WTC11 (cell line): ENCODE data around the gene TRUB1. TPM values are rescaled to one million over a fixed set of nuclear protein-coding genes. Genes with fewer than 3 reads are reported as not detected.

ENCODE experiments used
- ATAC-seq: fragments of 200-7000 bp; cut with Tn5 transposase; 2 replicates; pipeline ENCODE4 v1.10.0; 2021; ENCODE audit warnings: mild to moderate bottlenecking, moderate library complexity
- CTCF ChIA-PET: fragments of 300-600 bp; sonication (Branson Sonifier 250); formaldehyde crosslinking; loops from one replicate; lab custom pipeline; 2021; ENCODE audit warnings: antibody characterized with exemption; lab: Charles Lee
- POLR2A ChIA-PET: fragments of 350-600 bp; sonication (Branson Sonifier 250); formaldehyde crosslinking; loops from one replicate; lab custom pipeline; 2021; ENCODE audit warnings: antibody characterized with exemption; lab: Charles Lee
- DNase-seq: peaks from one replicate; pipeline ENCODE4 v3.0.0; 2021; ENCODE audit warnings: low spot score
- H3K27ac Mint-ChIP-seq: 2 replicates; pipeline ENCODE4 v1.8.0; 2021; ENCODE audit warnings: mixed read lengths
- H3K27me3 Mint-ChIP-seq: 2 replicates; pipeline ENCODE4 v1.8.0; 2021; ENCODE audit warnings: low read depth, mild to moderate bottlenecking, moderate library complexity, mixed read lengths
- H3K36me3 Mint-ChIP-seq: 2 replicates; pipeline ENCODE4 v1.8.0; 2021; ENCODE audit warnings: mixed read lengths
- H3K4me1 Mint-ChIP-seq: 2 replicates; pipeline ENCODE4 v1.8.0; 2022; ENCODE audit warnings: mixed read lengths
- H3K4me3 Mint-ChIP-seq: 2 replicates; pipeline ENCODE4 v1.8.0; 2021; ENCODE audit warnings: mild to moderate bottlenecking, moderate library complexity, mixed read lengths
- H3K9me3 Mint-ChIP-seq: 2 replicates; pipeline ENCODE4 v1.8.0; 2021; ENCODE audit warnings: mixed read lengths
- CREB1 ChIP-seq: sonication (generic); formaldehyde crosslinking; IDR thresholded peaks from 2 replicates; pipeline ENCODE4 v1.8.0; 2023; ENCODE audit warnings: mild to moderate bottlenecking, missing genetic modification reagents
- ELF4 ChIP-seq: sonication (generic); formaldehyde crosslinking; IDR thresholded peaks from 2 replicates; pipeline ENCODE4 v1.8.1; 2022; ENCODE audit warnings: low read depth, mild to moderate bottlenecking, moderate library complexity, missing genetic modification reagents
- ESRRA ChIP-seq: sonication (generic); formaldehyde crosslinking; IDR thresholded peaks from 2 replicates; pipeline ENCODE4 v1.8.1; 2022; ENCODE audit warnings: mild to moderate bottlenecking, missing genetic modification reagents, borderline replicate concordance
- FOXJ3 ChIP-seq: sonication (generic); formaldehyde crosslinking; IDR thresholded peaks from 2 replicates; pipeline ENCODE4 v1.9.0; 2021; ENCODE audit warnings: missing genetic modification reagents, mild to moderate bottlenecking, borderline replicate concordance
- FOXK1 ChIP-seq: sonication (generic); formaldehyde crosslinking; IDR thresholded peaks from 2 replicates; pipeline ENCODE4 v1.8.0; 2022; ENCODE audit warnings: mild to moderate bottlenecking, moderate library complexity, missing genetic modification reagents
- FOXP1 ChIP-seq: sonication (generic); formaldehyde crosslinking; IDR thresholded peaks from 2 replicates; pipeline ENCODE4 v1.8.0; 2022; ENCODE audit warnings: missing genetic modification reagents, mild to moderate bottlenecking, moderate library complexity, borderline replicate concordance
- GRHL2 ChIP-seq: fragments of 250-450 bp; sonication (Bioruptor Pico); IDR thresholded peaks from 2 replicates; pipeline ENCODE4 v1.8.0; 2022; ENCODE audit warnings: mild to moderate bottlenecking, moderate library complexity; ENCODE audit not compliant: insufficient replicate concordance, severe bottlenecking
- HMGA2 ChIP-seq: fragments of 250-450 bp; sonication (Bioruptor Pico); IDR thresholded peaks from 2 replicates; pipeline ENCODE4 v1.4.0; 2021; ENCODE audit warnings: mild to moderate bottlenecking, moderate library complexity
- JUN ChIP-seq: sonication (generic); formaldehyde crosslinking; IDR thresholded peaks from 2 replicates; pipeline ENCODE4 v1.8.0; 2023; ENCODE audit warnings: mild to moderate bottlenecking, missing genetic modification reagents
- MYBL2 ChIP-seq: sonication (generic); formaldehyde crosslinking; IDR thresholded peaks from 2 replicates; pipeline ENCODE4 v1.8.1; 2023; ENCODE audit warnings: mild to moderate bottlenecking, moderate library complexity, missing genetic modification reagents
- PRRX2 ChIP-seq: fragments of 250-450 bp; sonication (Bioruptor Pico); IDR thresholded peaks from 2 replicates; pipeline ENCODE4 v1.8.0; 2021; ENCODE audit warnings: mild to moderate bottlenecking
- RORB ChIP-seq: fragments of 250-450 bp; sonication (Bioruptor Pico); IDR thresholded peaks from 2 replicates; pipeline ENCODE4 v1.9.0; 2021; ENCODE audit warnings: mild to moderate bottlenecking
- TCF7 ChIP-seq: sonication (generic); formaldehyde crosslinking; IDR thresholded peaks from 2 replicates; pipeline ENCODE4 v1.8.0; 2022; ENCODE audit warnings: mild to moderate bottlenecking, low read depth, missing genetic modification reagents, moderate library complexity
- TP53 ChIP-seq: sonication (generic); formaldehyde crosslinking; IDR thresholded peaks from 2 replicates; pipeline ENCODE4 v1.8.1; 2023; ENCODE audit warnings: mild to moderate bottlenecking, missing genetic modification reagents
- ZNF121 ChIP-seq: sonication (generic); formaldehyde crosslinking; IDR thresholded peaks from 2 replicates; pipeline ENCODE4 v1.8.0; 2023; ENCODE audit warnings: missing genetic modification reagents
- ZNF138 ChIP-seq: sonication (generic); formaldehyde crosslinking; conservative IDR thresholded peaks from 2 replicates; pipeline ENCODE4 v1.8.1; 2022; ENCODE audit warnings: mild to moderate bottlenecking, moderate library complexity, missing genetic modification reagents
- ZNF219 ChIP-seq: sonication (generic); formaldehyde crosslinking; IDR thresholded peaks from 2 replicates; pipeline ENCODE4 v1.8.0; 2023; ENCODE audit warnings: missing genetic modification reagents, mild to moderate bottlenecking, borderline replicate concordance
- ZNF396 ChIP-seq: fragments of 250-450 bp; sonication (Bioruptor Pico); IDR thresholded peaks from 2 replicates; pipeline ENCODE4 v1.8.0; 2021; ENCODE audit warnings: mild to moderate bottlenecking, moderate library complexity, borderline replicate concordance
- ZNF416 ChIP-seq: fragments of 250-450 bp; sonication (Bioruptor Pico); IDR thresholded peaks from 2 replicates; pipeline ENCODE4 v1.9.0; 2021; ENCODE audit warnings: mild to moderate bottlenecking, inconsistent platforms
- total RNA-seq: library from RNA; stranded (reverse); gene quantifications from 3 replicates; pipeline ENCODE4 v1.2.3, GENCODE V29; 2021
- TF ChIP-seq, protein P1 (sequence below): fragments of 250-450 bp; sonication (Bioruptor Pico); IDR thresholded peaks from 2 replicates; pipeline ENCODE4 v2.1.2; 2022; ENCODE audit warnings: mild to moderate bottlenecking, moderate library complexity
- TF ChIP-seq, protein P2 (sequence below): sonication (generic); formaldehyde crosslinking; IDR thresholded peaks from 2 replicates; pipeline ENCODE4 v1.8.1; 2023; ENCODE audit warnings: mild to moderate bottlenecking, missing genetic modification reagents, moderate library complexity
- TF ChIP-seq, protein P3 (sequence below): sonication (generic); formaldehyde crosslinking; IDR thresholded peaks from 2 replicates; pipeline ENCODE4 v1.8.1; 2022; ENCODE audit warnings: low read depth, missing genetic modification reagents, borderline replicate concordance
- TF ChIP-seq, protein P4 (sequence below): sonication (generic); formaldehyde crosslinking; IDR thresholded peaks from 2 replicates; pipeline ENCODE4 v1.8.0; 2022; ENCODE audit warnings: mild to moderate bottlenecking, missing genetic modification reagents
- TF ChIP-seq, protein P5 (sequence below): sonication (generic); formaldehyde crosslinking; IDR thresholded peaks from 2 replicates; pipeline ENCODE4 v1.8.0; 2022; ENCODE audit warnings: mild to moderate bottlenecking, missing genetic modification reagents
- TF ChIP-seq, protein P6 (sequence below): sonication (generic); formaldehyde crosslinking; IDR thresholded peaks from 2 replicates; pipeline ENCODE4 v1.8.0; 2022; ENCODE audit warnings: mild to moderate bottlenecking, missing genetic modification reagents

TRUB1 gene
- total RNA-seq, 1 experiment from 2014 or later, result 27.8 TPM

DNA sequence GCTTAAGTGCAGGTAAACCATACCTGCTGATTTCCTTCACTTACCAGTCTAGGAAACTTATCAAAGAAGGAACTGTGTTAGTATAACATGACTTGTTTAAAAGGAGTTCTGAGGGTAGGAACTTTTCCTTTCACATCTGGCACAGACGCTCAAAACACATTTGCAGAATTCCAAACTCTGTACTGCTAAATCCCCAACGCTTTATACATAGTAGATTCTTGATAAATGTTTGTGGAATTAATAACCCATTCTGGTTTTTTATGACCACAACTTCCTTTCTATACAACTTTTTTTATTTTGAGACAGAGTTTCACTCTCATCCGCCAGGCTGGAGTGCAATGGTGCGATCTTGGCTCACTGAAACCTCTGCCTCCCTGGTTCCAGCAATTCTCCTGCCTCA lies 7.7 kb upstream of the TRUB1 start:
- DNase-seq (no peak), ATAC-seq (no peak)
- H3K4me1 Mint-ChIP-seq, result no peaks in the 10 kb centered on the region
- H3K9me3 Mint-ChIP-seq, result peaks cover 19% of the 10 kb centered on the region
- H3K27me3 Mint-ChIP-seq, result no peaks in the 10 kb centered on the region; the same call in 1 of the 2 replicates
- POLR2A ChIA-PET, result interaction anchor here (1.3 kb wide), 1 partner anchor 8 kb away, joined by 3 read pairs; the partner anchor contains the start of gene TRUB1
- peaks cover 6% of the 10 kb centered on the region for H3K36me3 Mint-ChIP-seq
- no peak for TF ChIP-seq ZNF416
- no peak for TF ChIP-seq GRHL2
- no peak for TF ChIP-seq JUN (CRISPR knock-in tag)
- no peak for TF ChIP-seq ZNF219 (CRISPR knock-in tag)
- no peak overlapping the region for H3K27ac Mint-ChIP-seq
- no peak overlapping the region for H3K4me3 Mint-ChIP-seq
- CTCF ChIA-PET, result no interaction called here

DNA sequence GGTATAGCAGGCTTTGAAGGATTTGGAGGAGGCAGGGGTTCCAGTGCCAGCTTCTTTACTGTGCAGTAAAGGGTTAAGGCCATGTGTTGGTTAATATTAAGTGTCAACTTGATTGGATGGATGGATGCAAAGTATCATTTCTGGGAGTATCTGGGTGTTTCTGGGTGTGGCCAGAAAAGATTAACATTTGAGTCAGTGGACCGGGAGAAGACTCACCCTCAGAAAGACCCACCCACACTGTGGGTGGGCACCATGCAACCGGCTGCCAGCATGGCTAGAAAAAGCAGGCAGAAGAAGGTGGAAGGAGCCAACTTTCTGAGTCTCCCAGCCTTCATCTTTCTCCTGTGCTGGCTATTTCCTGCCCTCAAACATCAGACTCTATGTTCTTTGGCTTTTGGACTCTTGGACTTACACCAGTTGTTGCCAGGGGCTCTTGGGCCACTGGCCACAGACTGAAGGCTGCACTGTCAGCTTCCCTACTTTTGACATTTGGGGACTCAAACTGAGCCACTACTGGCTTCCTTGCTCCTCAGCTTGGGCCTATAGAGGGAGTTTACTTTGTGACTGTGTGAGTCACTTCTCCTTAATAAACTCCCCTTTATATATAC lies 6.8 kb upstream of the TRUB1 start:
- H3K4me3 Mint-ChIP-seq, result no peak overlapping the region
- ATAC-seq, result no peak
- TF ChIP-seq TCF7 (CRISPR knock-in tag) (no peak), FOXJ3 (no peak), CREB1 (no peak), ZNF396 (CRISPR knock-in tag) (no peak), TP53 (CRISPR knock-in tag) (no peak), MYBL2 (CRISPR knock-in tag) (no peak), PRRX2 (CRISPR knock-in tag) (no peak), RORB (CRISPR knock-in tag) (no peak), ZNF219 (CRISPR knock-in tag) (no peak), FOXP1 (CRISPR knock-in tag) (no peak), ZNF121 (CRISPR knock-in tag) (no peak), ELF4 (CRISPR knock-in tag) (no peak)
- TF ChIP-seq, protein P1, sequence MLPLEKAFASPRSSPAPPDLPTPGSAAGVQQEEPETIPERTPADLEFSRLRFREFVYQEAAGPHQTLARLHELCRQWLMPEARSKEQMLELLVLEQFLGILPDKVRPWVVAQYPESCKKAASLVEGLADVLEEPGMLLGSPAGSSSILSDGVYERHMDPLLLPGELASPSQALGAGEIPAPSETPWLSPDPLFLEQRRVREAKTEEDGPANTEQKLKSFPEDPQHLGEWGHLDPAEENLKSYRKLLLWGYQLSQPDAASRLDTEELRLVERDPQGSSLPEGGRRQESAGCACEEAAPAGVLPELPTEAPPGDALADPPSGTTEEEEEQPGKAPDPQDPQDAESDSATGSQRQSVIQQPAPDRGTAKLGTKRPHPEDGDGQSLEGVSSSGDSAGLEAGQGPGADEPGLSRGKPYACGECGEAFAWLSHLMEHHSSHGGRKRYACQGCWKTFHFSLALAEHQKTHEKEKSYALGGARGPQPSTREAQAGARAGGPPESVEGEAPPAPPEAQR (CRISPR knock-in tag), result no peak
- TF ChIP-seq, protein P2, sequence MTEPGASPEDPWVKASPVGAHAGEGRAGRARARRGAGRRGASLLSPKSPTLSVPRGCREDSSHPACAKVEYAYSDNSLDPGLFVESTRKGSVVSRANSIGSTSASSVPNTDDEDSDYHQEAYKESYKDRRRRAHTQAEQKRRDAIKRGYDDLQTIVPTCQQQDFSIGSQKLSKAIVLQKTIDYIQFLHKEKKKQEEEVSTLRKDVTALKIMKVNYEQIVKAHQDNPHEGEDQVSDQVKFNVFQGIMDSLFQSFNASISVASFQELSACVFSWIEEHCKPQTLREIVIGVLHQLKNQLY (CRISPR knock-in tag), result no peak
- TF ChIP-seq, protein P3, sequence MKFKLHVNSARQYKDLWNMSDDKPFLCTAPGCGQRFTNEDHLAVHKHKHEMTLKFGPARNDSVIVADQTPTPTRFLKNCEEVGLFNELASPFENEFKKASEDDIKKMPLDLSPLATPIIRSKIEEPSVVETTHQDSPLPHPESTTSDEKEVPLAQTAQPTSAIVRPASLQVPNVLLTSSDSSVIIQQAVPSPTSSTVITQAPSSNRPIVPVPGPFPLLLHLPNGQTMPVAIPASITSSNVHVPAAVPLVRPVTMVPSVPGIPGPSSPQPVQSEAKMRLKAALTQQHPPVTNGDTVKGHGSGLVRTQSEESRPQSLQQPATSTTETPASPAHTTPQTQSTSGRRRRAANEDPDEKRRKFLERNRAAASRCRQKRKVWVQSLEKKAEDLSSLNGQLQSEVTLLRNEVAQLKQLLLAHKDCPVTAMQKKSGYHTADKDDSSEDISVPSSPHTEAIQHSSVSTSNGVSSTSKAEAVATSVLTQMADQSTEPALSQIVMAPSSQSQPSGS (CRISPR knock-in tag), result no peak
- TF ChIP-seq, protein P4, sequence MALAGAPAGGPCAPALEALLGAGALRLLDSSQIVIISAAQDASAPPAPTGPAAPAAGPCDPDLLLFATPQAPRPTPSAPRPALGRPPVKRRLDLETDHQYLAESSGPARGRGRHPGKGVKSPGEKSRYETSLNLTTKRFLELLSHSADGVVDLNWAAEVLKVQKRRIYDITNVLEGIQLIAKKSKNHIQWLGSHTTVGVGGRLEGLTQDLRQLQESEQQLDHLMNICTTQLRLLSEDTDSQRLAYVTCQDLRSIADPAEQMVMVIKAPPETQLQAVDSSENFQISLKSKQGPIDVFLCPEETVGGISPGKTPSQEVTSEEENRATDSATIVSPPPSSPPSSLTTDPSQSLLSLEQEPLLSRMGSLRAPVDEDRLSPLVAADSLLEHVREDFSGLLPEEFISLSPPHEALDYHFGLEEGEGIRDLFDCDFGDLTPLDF, result no peak
- TF ChIP-seq, all 79 proteins: peak for 0

DNA sequence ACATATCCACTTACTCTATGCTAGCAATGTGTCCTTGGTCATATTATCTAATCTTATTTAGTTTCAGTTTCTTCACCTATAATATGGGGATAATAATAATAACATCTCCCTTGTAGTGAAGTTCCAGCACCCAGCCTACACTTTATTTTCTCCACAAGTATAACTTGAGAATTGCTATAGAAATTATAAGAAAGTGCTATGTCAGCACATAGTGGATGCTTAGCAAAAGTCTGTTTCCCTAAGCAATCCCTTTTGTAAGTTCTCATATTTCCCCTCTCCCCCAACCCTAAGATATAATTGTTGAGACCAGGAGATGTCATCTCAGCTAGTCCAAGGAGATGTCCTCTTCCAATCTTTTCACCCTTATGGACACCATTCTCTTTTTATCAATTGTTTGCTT lies 5.8 kb upstream of the TRUB1 start:
- ChIA-PET CTCF (no interaction called here), POLR2A (no interaction called here)
- H3K27me3 Mint-ChIP-seq, result no peaks in the 10 kb centered on the region; the same call in 1 of the 2 replicates
- ATAC-seq (no peak), DNase-seq (no peak)
- H3K36me3 Mint-ChIP-seq, result peaks cover 6% of the 10 kb centered on the region
- H3K4me3 Mint-ChIP-seq, result no peak overlapping the region
- no peak overlapping the region for H3K27ac Mint-ChIP-seq
- H3K4me1 Mint-ChIP-seq, result no peaks in the 10 kb centered on the region
- H3K9me3 Mint-ChIP-seq, result peaks cover 19% of the 10 kb centered on the region
- TF ChIP-seq ZNF138 (CRISPR knock-in tag) (no peak), HMGA2 (CRISPR knock-in tag) (no peak), FOXK1 (CRISPR knock-in tag) (no peak), PRRX2 (CRISPR knock-in tag) (no peak), ESRRA (CRISPR knock-in tag) (no peak)
- TF ChIP-seq, protein P5, sequence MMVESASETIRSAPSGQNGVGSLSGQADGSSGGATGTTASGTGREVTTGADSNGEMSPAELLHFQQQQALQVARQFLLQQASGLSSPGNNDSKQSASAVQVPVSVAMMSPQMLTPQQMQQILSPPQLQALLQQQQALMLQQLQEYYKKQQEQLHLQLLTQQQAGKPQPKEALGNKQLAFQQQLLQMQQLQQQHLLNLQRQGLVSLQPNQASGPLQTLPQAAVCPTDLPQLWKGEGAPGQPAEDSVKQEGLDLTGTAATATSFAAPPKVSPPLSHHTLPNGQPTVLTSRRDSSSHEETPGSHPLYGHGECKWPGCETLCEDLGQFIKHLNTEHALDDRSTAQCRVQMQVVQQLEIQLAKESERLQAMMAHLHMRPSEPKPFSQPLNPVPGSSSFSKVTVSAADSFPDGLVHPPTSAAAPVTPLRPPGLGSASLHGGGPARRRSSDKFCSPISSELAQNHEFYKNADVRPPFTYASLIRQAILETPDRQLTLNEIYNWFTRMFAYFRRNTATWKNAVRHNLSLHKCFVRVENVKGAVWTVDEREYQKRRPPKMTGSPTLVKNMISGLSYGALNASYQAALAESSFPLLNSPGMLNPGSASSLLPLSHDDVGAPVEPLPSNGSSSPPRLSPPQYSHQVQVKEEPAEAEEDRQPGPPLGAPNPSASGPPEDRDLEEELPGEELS, result no peak
- TF ChIP-seq, protein P6, sequence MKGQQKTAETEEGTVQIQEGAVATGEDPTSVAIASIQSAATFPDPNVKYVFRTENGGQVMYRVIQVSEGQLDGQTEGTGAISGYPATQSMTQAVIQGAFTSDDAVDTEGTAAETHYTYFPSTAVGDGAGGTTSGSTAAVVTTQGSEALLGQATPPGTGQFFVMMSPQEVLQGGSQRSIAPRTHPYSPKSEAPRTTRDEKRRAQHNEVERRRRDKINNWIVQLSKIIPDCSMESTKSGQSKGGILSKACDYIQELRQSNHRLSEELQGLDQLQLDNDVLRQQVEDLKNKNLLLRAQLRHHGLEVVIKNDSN, result no peak
- TF ChIP-seq, protein P2 (CRISPR knock-in tag), result no peak

More for the DNA sequence above, 6.8 kb upstream of the TRUB1 start:
- Mint-ChIP-seq H3K27ac (no peak overlapping the region), H3K9me3 (peaks cover 19% of the 10 kb centered on the region), H3K4me1 (no peaks in the 10 kb centered on the region), H3K36me3 (peaks cover 6% of the 10 kb centered on the region), H3K27me3 (no peaks in the 10 kb centered on the region; the same call in 1 of the 2 replicates)
- ChIA-PET POLR2A (no interaction called here), CTCF (no interaction called here)
- DNase-seq, result no peak
